ENCODE measurements around the gene POLR3G.

POLR3G gene

DNA sequence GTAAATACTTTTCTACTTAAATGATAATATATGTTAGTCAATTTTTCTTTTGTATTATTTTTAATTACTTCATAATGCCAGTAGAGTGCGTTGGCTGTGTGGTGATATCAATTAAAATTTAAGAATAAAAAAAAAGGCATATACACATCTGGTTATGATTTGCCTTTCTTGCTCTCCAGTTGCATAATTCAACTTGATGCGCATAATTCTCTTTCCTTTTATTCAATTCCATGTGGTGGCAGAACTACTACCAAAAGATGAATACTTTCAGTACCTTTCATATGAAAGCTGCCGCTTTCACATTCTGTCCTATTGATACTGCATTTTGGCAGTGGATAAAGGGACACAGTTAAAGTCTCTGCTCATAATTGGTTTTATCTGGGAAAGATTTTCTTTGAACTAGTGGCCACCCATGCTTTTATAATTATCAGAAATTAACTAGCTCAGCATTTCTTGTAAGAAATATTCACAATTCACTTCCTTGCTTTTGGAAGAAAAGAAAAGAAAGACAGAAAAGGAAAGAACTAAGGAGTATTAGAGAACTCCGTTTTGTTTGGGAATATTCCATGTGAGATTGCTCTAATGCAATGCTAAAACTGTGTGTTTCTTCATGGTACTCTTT, 71.7 kb downstream of the POLR3G start:
- no peak overlapping the region for H3K27ac ChIP-seq (ENCODE audit: low read depth, low read length)
- H3K9ac ChIP-seq (ENCODE audit: low read length) = no peak overlapping the region
- H3K4me1 ChIP-seq (ENCODE audit: control insufficient read depth, insufficient read depth, low read length) = no peaks in the 10 kb centered on the region
- no peaks in the 10 kb centered on the region for H3K27me3 ChIP-seq (ENCODE audit: control insufficient read depth, insufficient read depth, low read length)
- H3K4me3 ChIP-seq (ENCODE audit: low read length) = no peak overlapping the region
- no peaks in the 10 kb centered on the region for H3K36me3 ChIP-seq (ENCODE audit: control insufficient read depth, insufficient read depth, low read length)

DNA sequence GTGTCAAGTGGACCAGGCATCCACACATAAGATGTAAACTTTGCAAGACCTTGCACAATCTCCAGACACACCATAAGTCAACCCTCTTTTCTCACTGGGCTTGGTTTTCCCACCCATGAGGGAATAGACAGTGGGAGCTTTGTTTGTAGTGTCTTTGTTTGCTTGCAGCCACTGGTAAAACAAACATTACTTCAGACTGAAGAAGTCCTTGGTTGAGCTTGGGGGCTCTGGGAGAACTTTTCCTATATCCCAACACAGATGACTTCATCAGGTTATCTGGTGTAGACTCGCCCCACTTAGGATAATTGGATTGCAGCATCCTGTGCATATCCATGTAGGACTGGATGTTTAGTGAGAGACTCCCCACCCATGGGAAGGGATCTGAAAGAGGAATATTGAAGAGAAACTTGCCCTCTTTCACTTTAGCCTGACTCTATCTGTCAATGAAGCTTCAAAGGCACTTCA, 72.4 kb downstream of the POLR3G start:
- no peak overlapping the region for H3K27ac ChIP-seq (ENCODE audit: low read depth, low read length)
- no peak overlapping the region for H3K9ac ChIP-seq (ENCODE audit: low read length)
- no peaks in the 10 kb centered on the region for H3K36me3 ChIP-seq (ENCODE audit: control insufficient read depth, insufficient read depth, low read length)
- H3K27me3 ChIP-seq (ENCODE audit: control insufficient read depth, insufficient read depth, low read length) = no peaks in the 10 kb centered on the region
- no peak overlapping the region for H3K4me3 ChIP-seq (ENCODE audit: low read length)
- H3K4me1 ChIP-seq (ENCODE audit: control insufficient read depth, insufficient read depth, low read length) = no peaks in the 10 kb centered on the region

DNA sequence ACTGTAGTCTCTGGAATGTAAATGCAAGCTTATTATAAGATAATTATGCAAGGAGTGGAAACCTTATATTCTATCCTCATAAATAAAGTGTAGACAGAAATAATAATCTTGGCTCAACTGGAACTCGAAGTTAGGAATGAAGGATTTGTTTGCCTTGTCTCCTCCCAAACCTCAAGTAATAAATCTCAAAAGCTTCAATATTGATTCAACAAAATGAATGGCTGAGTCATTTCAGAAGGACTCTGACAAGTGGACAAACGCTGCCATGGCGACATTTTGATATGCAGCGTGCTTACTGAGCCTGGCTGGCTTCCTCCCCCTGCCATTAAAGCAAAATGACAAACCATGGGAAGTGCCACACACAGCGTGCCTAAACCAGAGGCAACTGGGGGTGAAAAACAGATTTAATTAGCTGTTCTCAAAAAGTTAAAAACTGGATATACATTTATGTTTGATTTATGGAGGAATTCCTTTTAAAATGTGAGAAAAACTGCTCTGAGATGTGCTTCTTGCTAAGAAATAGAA, 73.5 kb downstream of the POLR3G start:
- H3K36me3 ChIP-seq (ENCODE audit: control insufficient read depth, insufficient read depth, low read length) = no peaks in the 10 kb centered on the region
- H3K27ac ChIP-seq (ENCODE audit: low read depth, low read length) = no peak overlapping the region
- H3K27me3 ChIP-seq (ENCODE audit: control insufficient read depth, insufficient read depth, low read length) = peaks cover 3% of the 10 kb centered on the region
- no peak overlapping the region for H3K4me3 ChIP-seq (ENCODE audit: low read length)
- no peaks in the 10 kb centered on the region for H3K4me1 ChIP-seq (ENCODE audit: control insufficient read depth, insufficient read depth, low read length)
- no peak overlapping the region for H3K9ac ChIP-seq (ENCODE audit: low read length)

DNA sequence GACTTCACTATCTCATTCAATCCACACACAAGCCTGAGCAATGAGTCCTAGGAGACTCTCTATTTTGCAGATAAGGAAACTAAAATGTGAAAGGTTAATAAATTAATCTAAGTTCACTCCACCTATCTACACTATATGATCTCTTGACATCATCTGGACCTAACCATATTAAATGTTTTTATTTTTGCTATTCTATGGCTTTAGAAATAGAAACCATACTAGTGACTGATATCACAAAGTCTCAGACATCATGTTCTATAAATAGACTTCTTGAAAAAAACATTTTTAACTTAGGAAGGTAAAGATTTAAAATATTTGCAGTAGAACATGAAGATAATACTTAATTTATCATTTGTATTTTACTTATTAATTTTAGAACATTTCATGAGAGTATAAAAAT, 74.6 kb downstream of the POLR3G start:
- Histone ChIP-seq H3K4me1 (ENCODE audit: control insufficient read depth, insufficient read depth, low read length) (no peaks in the 10 kb centered on the region), H3K9ac (ENCODE audit: low read length) (no peak overlapping the region), H3K27ac (ENCODE audit: low read depth, low read length) (no peak overlapping the region), H3K4me3 (ENCODE audit: low read length) (no peak overlapping the region), H3K27me3 (ENCODE audit: control insufficient read depth, insufficient read depth, low read length) (peaks cover 3% of the 10 kb centered on the region), H3K36me3 (ENCODE audit: control insufficient read depth, insufficient read depth, low read length) (no peaks in the 10 kb centered on the region)

DNA sequence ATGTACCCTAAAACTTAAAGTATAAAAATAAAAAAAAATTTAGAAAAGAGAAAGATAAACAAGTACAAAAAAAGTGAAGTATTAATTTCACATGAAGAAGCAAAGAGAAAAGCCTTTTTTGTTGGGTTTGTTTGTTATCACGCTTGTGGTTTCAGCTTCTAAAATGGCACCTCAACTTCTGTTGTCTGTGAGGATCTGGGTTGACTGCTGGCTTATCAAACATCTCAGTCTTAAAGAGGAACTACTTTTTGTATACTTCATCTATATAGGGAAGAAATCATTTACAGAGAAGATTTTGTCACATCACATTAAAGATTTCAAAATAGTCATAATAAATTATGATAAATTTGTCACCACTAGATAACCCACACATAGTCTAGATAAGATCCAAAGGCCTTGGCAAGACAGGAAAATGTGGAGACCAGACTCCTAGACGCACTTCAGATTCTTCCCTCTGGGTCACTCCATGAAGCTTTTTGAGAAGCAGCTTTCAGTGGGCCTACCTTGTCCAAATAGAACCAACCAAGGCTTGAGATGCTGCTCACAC, 75.1 kb downstream of the POLR3G start:
- Histone ChIP-seq H3K4me1 (ENCODE audit: control insufficient read depth, insufficient read depth, low read length) (no peaks in the 10 kb centered on the region), H3K27ac (ENCODE audit: low read depth, low read length) (no peak overlapping the region), H3K4me3 (ENCODE audit: low read length) (no peak overlapping the region), H3K27me3 (ENCODE audit: control insufficient read depth, insufficient read depth, low read length) (peaks cover 3% of the 10 kb centered on the region), H3K36me3 (ENCODE audit: control insufficient read depth, insufficient read depth, low read length) (no peaks in the 10 kb centered on the region), H3K9ac (ENCODE audit: low read length) (no peak overlapping the region)

DNA sequence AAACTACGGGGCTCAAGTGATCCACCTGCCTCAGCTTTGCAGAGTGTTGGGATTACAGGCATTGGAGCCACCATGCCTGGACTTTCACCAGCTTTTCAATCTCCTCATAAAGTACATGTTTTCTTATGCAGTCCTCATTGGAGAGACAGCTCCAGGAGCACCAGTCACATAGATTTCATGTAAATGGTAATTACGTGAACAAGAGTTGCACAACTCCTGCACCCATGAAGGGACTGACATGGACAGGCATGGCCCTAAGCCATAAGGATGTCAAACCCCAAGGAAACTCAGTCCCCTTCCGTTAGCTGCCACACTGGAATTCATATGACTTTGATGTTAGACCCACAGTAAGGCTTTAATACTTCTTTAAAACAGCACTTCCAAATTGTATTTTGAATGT, 76.3 kb downstream of the POLR3G start:
- Histone ChIP-seq H3K27ac (ENCODE audit: low read depth, low read length) (no peak overlapping the region), H3K27me3 (ENCODE audit: control insufficient read depth, insufficient read depth, low read length) (peaks cover 3% of the 10 kb centered on the region), H3K4me3 (ENCODE audit: low read length) (no peak overlapping the region), H3K4me1 (ENCODE audit: control insufficient read depth, insufficient read depth, low read length) (no peaks in the 10 kb centered on the region), H3K9ac (ENCODE audit: low read length) (no peak overlapping the region), H3K36me3 (ENCODE audit: control insufficient read depth, insufficient read depth, low read length) (no peaks in the 10 kb centered on the region)

DNA sequence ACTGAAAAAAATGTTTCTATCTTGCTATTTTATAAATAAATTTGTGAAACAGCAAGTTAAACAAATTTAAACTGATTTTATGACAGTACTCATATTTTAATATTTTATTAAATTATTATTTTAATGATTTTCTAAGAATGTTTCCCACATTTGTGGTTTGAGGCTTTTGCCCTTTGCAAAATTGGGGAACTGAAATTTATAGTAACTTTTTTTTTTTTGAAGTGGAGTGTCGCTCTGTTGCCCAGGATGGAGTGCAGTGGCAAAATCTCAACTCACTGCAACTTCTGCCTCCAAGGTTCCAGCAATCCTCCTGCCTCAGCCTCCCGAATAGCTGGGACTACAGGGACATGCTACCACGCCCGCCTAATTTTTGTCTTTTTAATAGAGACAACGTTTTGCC, 76.7 kb downstream of the POLR3G start:
- no peaks in the 10 kb centered on the region for H3K4me1 ChIP-seq (ENCODE audit: control insufficient read depth, insufficient read depth, low read length)
- no peaks in the 10 kb centered on the region for H3K36me3 ChIP-seq (ENCODE audit: control insufficient read depth, insufficient read depth, low read length)
- no peak overlapping the region for H3K9ac ChIP-seq (ENCODE audit: low read length)
- H3K27me3 ChIP-seq (ENCODE audit: control insufficient read depth, insufficient read depth, low read length) = peaks cover 3% of the 10 kb centered on the region
- H3K4me3 ChIP-seq (ENCODE audit: low read length) = no peak overlapping the region
- H3K27ac ChIP-seq (ENCODE audit: low read depth, low read length) = no peak overlapping the region

DNA sequence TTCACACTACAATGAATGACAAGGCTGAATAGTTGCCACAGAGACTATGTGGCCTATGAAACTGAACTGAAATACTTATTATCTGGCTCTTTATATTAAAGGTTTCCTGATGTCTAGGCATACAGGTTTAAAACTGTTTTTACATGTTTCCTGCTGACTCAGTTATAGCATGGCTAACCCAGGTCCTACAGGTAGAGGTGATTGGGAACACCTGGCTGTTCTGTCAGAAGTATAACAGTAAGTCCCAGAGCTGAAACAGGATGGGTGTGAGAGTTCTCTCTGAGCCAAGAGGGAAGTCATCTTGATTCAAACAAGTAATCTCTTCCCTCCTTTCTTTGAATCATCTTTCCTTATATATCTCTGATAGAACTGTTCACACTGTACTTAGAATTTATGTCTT, 79.0 kb downstream of the POLR3G start:
- Histone ChIP-seq H3K36me3 (ENCODE audit: control insufficient read depth, insufficient read depth, low read length) (no peaks in the 10 kb centered on the region), H3K9ac (ENCODE audit: low read length) (no peak overlapping the region), H3K27ac (ENCODE audit: low read depth, low read length) (no peak overlapping the region), H3K4me1 (ENCODE audit: control insufficient read depth, insufficient read depth, low read length) (no peaks in the 10 kb centered on the region), H3K27me3 (ENCODE audit: control insufficient read depth, insufficient read depth, low read length) (peaks cover 8% of the 10 kb centered on the region), H3K4me3 (ENCODE audit: low read length) (no peak overlapping the region)

DNA sequence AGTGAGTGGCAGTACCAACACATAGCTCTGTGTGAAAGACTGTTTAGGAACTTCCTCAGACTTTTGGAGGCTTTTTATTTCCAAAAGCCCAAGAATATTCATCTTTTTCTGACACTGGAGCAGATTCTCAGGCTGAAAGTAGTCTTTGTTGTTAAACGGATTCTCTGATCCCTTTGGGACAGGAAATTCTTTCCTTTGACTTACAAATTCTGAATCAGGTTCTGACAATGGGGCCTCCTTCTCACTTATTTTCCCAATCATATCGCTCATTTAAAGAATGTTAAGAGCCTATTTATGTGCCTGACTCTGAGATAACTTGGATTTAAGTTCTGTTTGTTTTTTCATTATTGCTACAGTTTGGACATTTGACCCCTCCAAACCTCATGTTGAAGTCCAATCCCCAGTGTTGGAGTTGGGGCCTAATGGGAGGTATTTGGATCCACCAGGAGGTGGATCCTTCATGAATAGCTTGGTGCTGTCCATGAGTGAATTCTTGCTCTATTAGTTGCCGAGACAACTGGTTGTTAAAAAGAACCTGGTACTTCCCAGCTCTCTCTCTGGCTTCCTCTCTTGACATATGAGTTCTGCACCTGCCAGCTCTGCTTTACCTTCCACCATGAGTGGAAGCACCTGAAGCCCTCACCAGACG, 79.8 kb downstream of the POLR3G start:
- no peak overlapping the region for H3K27ac ChIP-seq (ENCODE audit: low read depth, low read length)
- no peaks in the 10 kb centered on the region for H3K4me1 ChIP-seq (ENCODE audit: control insufficient read depth, insufficient read depth, low read length)
- no peaks in the 10 kb centered on the region for H3K36me3 ChIP-seq (ENCODE audit: control insufficient read depth, insufficient read depth, low read length)
- H3K27me3 ChIP-seq (ENCODE audit: control insufficient read depth, insufficient read depth, low read length) = peaks cover 12% of the 10 kb centered on the region
- no peak overlapping the region for H3K9ac ChIP-seq (ENCODE audit: low read length)
- no peak overlapping the region for H3K4me3 ChIP-seq (ENCODE audit: low read length)

DNA sequence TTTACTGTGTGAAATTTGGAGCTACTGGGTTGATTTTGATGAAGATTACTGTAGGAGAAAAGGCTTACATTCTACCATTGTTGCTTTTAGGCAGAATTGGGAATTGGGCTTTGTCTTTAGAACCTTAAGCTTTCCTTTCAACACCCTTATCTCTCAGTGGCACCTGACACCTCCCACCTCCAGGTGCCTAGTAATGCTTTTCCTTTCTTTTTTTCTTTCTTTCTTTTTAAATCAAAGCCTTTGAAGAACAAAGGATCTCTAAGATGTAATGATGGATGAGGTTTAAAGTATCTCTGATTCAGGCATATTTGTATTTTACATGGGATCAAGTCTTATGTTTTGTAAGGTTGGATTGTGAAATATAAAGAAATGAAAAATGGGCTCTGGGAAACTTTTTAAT, 81.0 kb downstream of the POLR3G start:
- H3K27ac ChIP-seq (ENCODE audit: low read depth, low read length) = no peak overlapping the region
- H3K9ac ChIP-seq (ENCODE audit: low read length) = no peak overlapping the region
- H3K4me3 ChIP-seq (ENCODE audit: low read length) = no peak overlapping the region
- H3K36me3 ChIP-seq (ENCODE audit: control insufficient read depth, insufficient read depth, low read length) = no peaks in the 10 kb centered on the region
- H3K4me1 ChIP-seq (ENCODE audit: control insufficient read depth, insufficient read depth, low read length) = no peaks in the 10 kb centered on the region
- H3K27me3 ChIP-seq (ENCODE audit: control insufficient read depth, insufficient read depth, low read length) = peaks cover 12% of the 10 kb centered on the region

DNA sequence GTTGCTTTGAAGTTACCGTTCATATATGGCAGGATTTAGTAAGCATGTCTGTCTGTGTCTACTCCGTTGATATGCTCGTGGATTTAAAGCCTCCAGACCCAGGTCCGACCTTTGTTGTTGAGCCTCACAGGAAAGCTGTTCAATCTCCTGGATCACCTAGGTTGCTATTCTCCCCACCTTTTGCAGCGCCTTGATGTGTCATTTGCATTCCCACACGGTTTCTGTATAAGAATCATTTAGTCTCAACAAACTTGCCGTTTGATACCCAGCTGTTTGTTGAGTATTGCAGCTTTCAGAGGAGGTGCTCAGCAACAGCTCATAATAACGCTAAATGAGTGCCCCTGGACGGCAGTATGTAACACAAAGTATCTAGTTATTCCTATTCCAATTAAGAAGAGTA, 82.7 kb downstream of the POLR3G start:
- no peaks in the 10 kb centered on the region for H3K36me3 ChIP-seq (ENCODE audit: control insufficient read depth, insufficient read depth, low read length)
- H3K4me1 ChIP-seq (ENCODE audit: control insufficient read depth, insufficient read depth, low read length) = no peaks in the 10 kb centered on the region
- no peak overlapping the region for H3K9ac ChIP-seq (ENCODE audit: low read length)
- peaks cover 10% of the 10 kb centered on the region for H3K27me3 ChIP-seq (ENCODE audit: control insufficient read depth, insufficient read depth, low read length)
- no peak overlapping the region for H3K27ac ChIP-seq (ENCODE audit: low read depth, low read length)
- no peak overlapping the region for H3K4me3 ChIP-seq (ENCODE audit: low read length)

DNA sequence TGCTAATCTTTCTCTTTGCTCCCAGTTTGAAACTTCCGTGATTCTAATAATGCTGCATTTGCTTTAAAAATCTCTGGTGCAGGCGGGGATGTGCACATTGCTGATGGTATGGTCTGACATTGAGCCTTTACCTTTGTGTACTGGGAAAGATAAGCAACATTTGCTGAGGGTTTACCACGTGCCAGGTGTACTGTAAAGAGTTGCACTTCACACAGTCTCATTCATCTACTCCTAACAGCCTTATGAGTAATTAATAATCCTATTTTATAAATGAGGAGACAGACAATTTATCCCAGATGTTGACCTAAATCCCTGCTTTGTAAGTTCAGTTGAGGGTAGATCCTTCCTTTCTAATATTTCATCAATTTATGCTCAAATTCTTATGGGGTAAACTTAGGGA, 83.2 kb downstream of the POLR3G start:
- Histone ChIP-seq H3K27me3 (ENCODE audit: control insufficient read depth, insufficient read depth, low read length) (peaks cover 9% of the 10 kb centered on the region), H3K27ac (ENCODE audit: low read depth, low read length) (no peak overlapping the region), H3K4me3 (ENCODE audit: low read length) (no peak overlapping the region), H3K36me3 (ENCODE audit: control insufficient read depth, insufficient read depth, low read length) (no peaks in the 10 kb centered on the region), H3K4me1 (ENCODE audit: control insufficient read depth, insufficient read depth, low read length) (no peaks in the 10 kb centered on the region), H3K9ac (ENCODE audit: low read length) (no peak overlapping the region)
